Gastrocnemius medialis (tissue), 4 donors: ENCODE data around the gene DBH.

Experiments
- POLR2A ChIP-seq, 2 donors: fragments of 450-650 bp; IDR thresholded peaks; one replicate each; pipeline ENCODE4 v1.6.1; 2017; ENCODE audit warnings: antibody characterized with exemption in 2 of 2, mild to moderate bottlenecking in 2 of 2, moderate library complexity in 2 of 2
- TF ChIP-seq, protein P1 (sequence below), 5 experiments: fragments of 450-650 bp in 3 of 5; fragments of 200-600 bp in 2 of 5; sonication (generic) in 2 of 5; IDR thresholded peaks in 4 of 5; conservative IDR thresholded peaks in 1 of 5; 1 replicate in 4 of 5; 2 replicates in 1 of 5; pipeline ENCODE4 v1.5.1; 2016 to 2019; ENCODE audit warnings: antibody characterized with exemption in 5 of 5, mild to moderate bottlenecking in 3 of 5, moderate library complexity in 3 of 5

DNA sequence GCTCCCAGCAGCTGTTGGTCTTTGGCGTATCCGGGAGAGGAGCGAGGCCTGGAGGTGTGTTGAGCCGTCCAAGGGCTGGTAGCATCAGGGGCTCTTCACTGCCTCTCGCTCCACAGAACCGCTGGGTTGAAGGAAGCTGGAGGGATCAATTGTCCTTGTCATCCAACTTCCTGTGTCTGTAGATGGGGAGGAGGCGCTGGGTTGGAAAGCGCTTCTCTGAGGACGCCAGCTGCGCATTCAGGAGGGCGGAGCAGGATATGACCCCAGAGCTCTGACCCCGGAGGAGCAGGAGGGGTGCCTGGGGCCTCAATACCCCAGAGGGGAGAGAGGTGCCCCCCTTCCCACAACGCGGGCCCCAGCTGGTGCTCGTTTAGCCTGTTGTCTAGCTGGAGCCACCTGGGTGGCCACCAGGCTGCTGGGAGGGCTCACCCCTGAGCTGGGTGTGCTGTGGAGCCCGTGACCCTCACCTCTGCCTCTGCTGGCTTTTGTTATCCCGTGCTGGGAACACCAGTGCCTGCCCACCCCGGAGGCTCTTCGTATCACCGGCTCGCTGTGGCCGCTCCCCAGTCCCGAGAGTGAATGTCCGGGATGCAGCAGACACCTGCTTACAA, 2.0 kb upstream of the DBH start:
- TF ChIP-seq POLR2A (IDR thresholded peaks at IDR 0.05), result no peak
- TF ChIP-seq, protein P1, sequence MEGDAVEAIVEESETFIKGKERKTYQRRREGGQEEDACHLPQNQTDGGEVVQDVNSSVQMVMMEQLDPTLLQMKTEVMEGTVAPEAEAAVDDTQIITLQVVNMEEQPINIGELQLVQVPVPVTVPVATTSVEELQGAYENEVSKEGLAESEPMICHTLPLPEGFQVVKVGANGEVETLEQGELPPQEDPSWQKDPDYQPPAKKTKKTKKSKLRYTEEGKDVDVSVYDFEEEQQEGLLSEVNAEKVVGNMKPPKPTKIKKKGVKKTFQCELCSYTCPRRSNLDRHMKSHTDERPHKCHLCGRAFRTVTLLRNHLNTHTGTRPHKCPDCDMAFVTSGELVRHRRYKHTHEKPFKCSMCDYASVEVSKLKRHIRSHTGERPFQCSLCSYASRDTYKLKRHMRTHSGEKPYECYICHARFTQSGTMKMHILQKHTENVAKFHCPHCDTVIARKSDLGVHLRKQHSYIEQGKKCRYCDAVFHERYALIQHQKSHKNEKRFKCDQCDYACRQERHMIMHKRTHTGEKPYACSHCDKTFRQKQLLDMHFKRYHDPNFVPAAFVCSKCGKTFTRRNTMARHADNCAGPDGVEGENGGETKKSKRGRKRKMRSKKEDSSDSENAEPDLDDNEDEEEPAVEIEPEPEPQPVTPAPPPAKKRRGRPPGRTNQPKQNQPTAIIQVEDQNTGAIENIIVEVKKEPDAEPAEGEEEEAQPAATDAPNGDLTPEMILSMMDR (IDR thresholded peaks at IDR 0.05 in 4 of 5, conservative IDR thresholded peaks at IDR 0.05 in 1 of 5), result no peak
